HG03558 (cell line): ENCODE measurements around the gene TASOR.

Source experiments
- ATAC-seq: cut with Tn5 transposase; IDR thresholded peaks from one replicate; pipeline ENCODE4 v1.9.1; 2021; ENCODE audit warnings: moderate number of reproducible peaks; ENCODE audit not compliant: unreplicated experiment; ENCODE audit errors: extremely low read depth

Gene TASOR

DNA sequence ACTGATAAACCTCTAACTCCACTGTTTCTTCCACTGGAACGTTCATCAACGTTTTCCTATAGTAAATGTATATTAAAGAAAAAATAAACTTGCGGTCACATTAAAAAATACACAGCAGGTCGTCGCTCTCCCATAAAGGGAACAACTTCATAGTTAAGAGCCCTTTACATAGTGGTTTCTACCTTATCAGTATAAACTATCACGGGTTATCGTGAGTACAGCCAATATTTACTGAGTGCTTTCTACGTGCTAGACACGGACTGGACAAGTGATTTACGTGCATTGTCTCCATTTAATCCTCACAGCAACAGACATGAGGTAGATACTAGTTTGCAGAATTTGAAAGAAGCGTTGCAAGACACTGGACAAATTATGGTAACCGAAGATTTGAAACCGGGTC, 964 bp upstream of the TASOR start:
- ATAC-seq: no peak

DNA sequence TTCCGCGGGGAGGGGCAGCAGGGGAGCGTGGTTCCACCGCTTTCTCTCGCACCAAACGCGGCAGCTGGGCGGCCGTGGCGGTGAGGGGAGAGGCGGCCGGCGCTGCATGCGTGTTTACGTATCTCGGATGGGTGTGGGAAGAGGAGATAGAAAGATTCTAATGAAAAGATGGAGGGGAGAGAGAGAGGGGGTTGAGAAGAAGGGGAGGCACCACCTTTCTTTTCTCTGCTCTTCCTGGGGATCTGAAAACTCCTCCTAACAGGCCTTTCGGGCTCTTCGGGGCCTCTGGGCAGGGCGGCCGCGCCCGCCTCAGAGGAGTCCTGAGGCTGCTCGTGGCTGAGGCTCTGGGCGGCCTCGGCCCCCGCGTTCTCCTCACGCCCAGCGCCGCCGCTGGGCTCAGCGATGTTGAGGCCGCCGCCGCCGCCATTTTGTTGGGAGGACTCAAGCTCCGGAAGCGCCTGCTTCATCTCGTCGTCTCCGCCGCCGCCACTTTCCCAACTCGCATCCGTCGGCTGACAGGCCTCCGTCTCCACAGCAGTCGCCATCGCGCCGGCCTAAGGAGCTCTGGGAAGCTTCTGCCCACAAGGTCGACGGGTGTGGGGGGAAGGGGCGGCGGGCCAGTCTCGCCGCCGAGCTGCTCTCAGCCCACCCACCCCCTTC, 473 bp downstream of the TASOR start:
- ATAC-seq: peak; percentile 45

DNA sequence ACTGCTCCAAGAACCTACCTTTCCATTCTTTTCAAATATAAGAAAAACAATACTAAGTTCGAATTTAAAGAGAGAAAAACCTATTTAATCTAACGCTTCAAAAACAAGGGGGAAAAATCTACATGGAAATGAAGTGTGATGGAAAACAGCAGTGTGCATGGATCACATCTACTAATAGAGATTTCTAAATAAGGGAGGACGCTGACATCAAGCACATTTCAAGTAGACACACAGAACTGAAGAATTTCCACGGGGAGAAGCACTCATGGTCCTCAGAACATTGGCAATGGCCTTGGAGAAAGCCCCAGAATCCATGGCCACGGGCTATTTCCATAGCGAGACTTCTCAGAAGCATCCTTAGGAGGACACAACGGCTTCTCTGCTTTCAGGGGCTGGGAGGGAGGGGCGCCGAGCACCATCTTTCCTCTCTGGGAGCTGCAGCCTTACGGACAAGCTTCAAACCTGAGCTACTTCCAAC, 1.0 kb downstream of the TASOR start:
- ATAC-seq: no peak

DNA sequence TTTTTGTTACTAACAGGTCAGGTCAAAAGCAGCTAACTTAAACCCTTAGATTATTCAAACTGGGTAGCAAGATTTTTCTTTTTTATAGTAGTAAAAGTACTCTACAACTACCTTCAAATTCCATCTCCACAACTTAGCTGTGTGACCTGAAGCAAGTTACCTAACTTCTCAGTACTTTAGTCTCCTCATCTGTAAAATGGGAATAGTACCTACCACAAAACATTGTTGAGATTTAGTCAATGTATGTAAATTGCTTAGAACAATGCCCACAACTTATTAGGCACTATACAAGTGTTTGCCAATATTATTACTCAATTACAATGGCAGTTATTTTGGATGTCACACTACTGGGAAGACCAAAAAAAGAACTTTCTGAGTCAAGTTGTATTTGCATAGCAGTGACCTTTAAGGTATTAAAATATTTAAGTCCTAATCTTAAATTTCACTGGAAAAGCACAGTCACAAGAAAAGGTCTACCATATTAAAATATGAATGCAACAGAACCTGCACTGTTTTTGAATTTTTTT, 2.9 kb downstream of the TASOR start:
- no peak for ATAC-seq

DNA sequence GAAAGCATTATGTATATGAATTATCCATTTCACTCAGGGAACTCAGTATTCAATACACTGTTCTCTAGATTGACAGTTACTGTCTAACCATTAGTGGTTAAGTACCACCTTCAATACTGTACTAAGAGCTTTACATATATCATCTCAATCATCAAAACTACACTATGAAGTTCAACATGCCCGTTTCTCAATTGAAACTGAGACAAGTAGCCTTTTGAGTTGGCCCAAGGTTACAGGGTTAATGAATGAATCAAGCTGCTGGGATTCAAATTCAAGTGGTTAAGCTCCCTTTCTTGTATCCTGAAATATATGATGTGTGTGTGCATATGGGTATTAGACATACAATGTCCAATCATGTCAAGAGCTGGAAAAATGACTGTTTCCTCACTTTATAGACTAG, 5.8 kb downstream of the TASOR start:
- no peak for ATAC-seq

DNA sequence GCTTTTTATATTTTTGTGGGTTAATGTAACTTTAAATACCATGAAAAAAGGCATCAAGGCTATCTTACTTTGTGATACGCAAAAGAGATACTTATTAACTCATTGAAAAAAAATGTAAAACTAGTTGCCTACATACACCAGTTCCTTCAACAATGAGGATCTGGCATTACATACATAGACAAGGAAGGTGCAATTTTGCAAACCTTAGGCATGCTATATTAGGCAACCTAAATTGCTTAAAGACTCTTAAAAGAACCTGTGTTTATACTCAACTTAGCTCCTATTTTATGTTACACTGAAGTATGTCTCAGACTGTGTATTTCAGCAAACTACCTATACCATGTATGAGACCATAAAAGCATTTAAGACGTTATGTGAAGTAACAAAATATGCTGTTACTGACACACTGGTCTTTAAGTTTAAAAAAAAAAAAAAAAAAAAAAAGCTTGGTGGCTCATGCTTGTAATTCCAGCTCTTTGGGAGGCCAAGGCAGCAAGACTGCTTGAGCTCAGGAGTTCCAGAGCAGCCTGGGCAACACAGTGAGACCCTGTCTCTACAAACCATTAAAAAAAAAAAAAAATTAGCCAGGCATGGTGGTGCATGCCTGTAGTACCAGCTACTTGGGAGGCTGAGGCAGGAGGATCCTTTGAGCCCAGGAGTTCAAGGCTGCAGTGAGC, 9.1 kb downstream of the TASOR start:
- ATAC-seq: no peak

DNA sequence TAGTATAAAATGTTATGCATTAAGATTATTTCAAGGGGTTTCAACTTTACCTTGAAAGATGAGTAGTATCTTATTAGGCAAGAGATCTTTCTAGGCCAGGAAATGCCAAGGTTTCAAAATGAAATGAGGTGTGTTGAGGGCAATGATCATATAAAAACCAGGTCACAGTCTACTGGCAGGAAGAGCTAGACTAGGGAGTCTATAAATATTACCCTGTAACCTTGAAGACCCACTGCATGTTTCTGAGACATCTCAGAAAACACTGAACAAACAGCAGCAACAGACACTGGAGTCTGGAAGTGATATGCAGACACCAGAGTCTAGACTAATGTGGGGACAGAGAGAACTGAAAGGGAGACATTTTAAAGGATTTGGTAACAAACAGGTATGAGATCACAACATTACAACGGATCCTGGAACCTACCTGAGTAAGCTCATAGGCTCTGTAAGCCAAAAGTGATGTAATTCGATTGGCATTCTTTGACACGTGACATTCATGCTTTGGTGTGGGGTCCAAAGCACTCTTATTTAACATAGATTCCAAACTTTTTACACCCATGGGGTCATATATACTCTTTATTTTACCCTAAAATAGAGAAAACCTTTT, 15.0 kb downstream of the TASOR start:
- no peak for ATAC-seq

DNA sequence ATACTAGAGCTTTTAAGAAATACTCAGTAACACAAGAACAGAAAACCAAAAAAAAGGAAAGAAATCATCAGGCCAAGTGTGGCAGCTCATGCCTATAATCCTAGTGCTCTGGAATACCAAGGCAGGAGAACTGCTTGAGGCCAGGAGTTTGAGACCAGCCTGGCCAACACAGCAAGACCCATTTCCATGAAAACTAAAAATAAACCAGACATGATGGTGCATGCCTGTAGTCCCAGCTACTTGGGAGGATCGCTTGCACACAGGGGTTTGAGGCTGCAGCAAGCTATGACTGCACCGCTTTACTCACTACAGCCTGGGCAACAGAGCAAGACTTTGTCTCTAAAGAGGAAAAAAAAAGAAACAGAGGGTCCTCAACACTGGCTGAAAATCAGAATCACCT, 18.2 kb downstream of the TASOR start:
- no peak for ATAC-seq

DNA sequence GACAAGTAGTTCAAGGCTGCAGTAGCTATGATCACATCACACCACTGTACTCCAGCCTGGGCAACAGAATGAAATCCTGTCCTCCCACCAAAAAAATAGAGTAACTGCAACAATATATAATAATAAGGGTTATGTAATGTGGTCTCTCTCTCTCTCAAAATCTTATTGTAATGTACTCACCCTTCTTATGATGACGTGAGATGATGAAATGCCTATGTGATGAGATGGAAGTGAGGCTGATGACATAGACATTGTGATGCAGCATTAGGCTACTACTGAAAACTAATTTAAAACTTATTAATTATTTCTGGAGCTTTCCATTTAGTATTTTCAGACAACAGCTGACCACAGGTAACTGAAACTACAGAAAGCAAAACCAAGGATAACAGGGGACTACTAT, 27.4 kb downstream of the TASOR start:
- no peak for ATAC-seq

DNA sequence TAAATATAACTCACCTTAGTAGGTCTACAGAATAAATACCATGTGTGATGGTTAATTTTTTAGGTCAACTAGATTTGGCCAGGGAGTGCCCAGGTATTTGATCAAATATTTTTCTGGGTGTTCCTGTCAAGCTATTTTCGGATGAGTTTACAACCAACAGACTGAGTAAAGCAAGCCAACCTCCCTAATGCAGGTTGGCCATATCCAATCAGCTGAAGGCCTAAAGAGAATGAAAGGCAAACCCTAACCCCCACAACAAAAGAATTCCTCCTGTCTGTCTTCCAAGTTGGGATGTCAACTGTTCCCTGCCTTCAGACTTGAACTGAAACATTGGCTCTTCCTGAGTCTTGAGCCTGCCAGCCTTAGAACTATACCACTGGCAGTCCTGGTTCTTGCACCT, 28.6 kb downstream of the TASOR start:
- ATAC-seq: no peak

DNA sequence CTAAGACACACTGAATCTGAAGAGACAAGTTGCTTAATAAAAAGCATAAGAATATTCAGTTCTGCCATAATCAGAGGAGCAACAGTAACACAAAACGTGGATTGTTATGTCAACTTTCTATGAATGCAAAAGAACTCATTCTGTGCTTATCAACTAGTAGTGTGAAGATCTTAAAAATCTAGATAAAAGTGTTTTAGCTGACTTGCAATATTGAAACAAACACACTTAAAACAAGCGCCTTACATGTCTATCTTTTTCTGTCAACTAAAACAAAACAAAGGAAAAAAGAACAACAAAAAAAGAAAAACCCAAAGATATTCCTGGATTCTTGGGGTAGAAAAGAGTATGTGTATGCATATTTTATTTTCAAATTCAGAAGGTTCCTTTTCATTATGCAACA, 37.7 kb downstream of the TASOR start:
- ATAC-seq: no peak

DNA sequence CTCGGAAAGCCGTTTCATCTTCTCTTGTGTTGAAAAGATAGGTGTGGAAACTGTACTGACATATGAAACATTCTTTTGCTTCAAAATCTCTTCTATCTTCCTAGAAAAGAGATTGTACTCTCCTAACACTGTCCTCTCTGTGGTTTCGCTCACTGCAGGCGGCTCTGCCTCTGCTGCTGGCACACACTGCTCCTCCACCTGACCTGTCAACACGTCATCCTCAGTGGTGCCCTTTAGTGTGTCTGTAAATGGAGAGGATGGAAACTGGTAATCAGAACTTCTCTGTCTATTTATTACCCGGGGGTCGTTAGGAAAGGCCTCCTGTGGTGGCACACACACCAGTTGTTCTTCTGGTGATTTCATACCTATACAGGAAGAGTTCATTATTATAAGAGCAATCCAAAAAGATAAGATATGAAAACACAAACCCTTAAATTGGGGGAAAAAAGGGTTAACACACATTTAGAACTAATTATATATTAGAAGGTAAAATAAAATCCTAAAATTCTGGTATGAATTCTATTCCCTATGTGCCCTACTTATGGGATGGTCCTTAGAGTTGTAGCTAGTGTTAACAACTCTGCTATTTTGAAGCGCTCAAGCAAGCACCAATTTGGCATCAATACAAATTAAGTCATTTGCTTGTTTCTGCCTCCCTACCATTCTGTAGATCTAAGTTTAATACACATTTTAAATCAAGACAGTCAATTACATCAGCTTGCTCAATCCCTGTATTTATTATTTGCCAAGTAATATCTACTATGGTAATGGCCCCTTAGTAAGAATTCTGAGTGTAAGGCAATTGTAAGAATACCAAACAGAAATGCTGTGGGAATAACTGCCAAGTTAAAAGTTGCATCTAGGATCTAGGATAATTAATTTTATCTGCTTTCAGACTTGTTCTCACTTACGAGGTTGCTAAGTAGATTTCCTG, 49.2 kb downstream of the TASOR start:
- ATAC-seq: no peak
